SK-N-SH treated with all-trans-retinoic acid at 6 μM for 48 hours (cell line): ENCODE data around the gene WSCD2.

Experiments
- ZC3H10 ChIP-seq: fragments of 250-450 bp; sonication (Bioruptor Pico); IDR thresholded peaks from 2 replicates; pipeline ENCODE4 v1.5.1; 2021; ENCODE audit warnings: mild to moderate bottlenecking, moderate library complexity
- ZFP30 ChIP-seq: fragments of 450-650 bp; formaldehyde crosslinking; IDR thresholded peaks from 2 replicates; pipeline ENCODE4 v1.5.0; 2022; ENCODE audit warnings: mild to moderate bottlenecking, moderate library complexity
- TF ChIP-seq, protein P1 (sequence below): fragments of 250-450 bp; sonication (Bioruptor Pico); IDR thresholded peaks from 2 replicates; pipeline ENCODE4 v1.5.0; 2020; ENCODE audit warnings: mild to moderate bottlenecking, moderate library complexity

DNA sequence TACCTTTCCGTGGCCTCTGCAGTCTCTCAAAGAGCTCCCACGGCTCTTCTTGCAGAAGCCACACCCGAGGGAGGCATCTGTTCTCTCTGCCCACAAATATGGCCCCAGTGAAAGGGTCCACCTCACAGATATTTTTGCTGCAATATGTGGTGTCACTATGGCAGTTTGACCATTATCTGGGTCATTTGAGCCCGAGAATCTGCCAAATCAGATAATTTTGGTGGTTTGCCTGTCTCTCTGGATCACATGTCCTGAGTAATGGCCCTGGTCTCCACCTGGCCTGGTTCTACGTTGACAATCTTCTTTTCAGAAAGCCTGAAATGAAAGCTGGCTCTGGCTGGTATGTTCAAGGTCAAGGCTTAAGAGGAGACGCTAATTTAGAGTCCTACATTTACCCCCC lies 5.7 kb upstream of the WSCD2 start:
- TF ChIP-seq, protein P1, sequence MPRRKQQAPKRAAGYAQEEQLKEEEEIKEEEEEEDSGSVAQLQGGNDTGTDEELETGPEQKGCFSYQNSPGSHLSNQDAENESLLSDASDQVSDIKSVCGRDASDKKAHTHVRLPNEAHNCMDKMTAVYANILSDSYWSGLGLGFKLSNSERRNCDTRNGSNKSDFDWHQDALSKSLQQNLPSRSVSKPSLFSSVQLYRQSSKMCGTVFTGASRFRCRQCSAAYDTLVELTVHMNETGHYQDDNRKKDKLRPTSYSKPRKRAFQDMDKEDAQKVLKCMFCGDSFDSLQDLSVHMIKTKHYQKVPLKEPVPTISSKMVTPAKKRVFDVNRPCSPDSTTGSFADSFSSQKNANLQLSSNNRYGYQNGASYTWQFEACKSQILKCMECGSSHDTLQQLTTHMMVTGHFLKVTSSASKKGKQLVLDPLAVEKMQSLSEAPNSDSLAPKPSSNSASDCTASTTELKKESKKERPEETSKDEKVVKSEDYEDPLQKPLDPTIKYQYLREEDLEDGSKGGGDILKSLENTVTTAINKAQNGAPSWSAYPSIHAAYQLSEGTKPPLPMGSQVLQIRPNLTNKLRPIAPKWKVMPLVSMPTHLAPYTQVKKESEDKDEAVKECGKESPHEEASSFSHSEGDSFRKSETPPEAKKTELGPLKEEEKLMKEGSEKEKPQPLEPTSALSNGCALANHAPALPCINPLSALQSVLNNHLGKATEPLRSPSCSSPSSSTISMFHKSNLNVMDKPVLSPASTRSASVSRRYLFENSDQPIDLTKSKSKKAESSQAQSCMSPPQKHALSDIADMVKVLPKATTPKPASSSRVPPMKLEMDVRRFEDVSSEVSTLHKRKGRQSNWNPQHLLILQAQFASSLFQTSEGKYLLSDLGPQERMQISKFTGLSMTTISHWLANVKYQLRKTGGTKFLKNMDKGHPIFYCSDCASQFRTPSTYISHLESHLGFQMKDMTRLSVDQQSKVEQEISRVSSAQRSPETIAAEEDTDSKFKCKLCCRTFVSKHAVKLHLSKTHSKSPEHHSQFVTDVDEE (CRISPR knock-in tag) = no peak
- TF ChIP-seq ZFP30 (CRISPR knock-in tag) (no peak), ZC3H10 (CRISPR knock-in tag) (no peak)
